ENCODE results near the gene TMEM120B.
"Not testable (repeated sequence)": the region's sequence is repeated elsewhere in the genome, so short reads cannot be mapped to it uniquely, and the experiment has no call there.

Gene TMEM120B

DNA sequence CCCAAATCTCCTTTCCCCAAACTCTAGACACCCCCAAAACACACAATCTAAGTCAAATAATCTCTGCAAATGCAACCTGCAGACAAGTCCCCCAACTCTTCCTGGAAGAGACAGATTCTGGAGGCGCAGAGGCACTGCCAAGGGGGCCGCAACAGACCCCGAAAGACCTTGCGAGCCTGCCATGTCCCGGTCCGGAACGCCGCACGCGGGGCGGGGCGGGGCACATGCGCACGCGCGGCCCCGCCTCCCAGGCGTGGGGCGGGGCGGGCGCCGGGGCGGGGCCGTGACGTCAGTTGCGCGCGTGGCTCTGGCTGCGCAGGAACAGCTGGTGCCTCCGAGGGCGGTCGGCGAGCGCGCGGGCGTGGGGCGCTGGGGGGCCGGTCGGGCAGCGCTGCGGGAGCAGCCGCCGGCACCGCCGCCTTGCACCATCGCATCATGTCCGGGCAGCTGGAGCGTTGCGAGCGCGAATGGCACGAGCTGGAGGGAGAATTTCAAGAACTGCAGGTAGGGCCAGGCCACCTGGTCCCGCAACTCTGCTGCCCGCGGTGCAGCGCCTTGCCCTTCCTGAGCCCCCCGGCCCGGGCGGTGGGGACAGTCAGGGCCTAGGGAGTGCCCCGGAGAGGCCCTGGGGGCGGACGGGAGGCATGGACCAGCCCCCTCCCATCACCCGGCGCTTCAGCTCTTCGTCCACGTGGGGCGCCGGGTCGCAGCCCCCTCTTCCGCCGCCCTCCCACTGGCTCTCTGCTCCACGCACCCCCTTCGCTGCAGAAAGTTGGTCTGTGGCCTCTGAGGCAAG, at the start of gene TMEM120B:
Gene TMEM120B, plus strand, starts transcription at position 292 of the 796 bp plus-strand sequence. Its CDS starts 144 bp downstream, at position 436.
- no peaks in the 10 kb centered on the region for H3K9me3 Mint-ChIP-seq
- H3K4me1 Mint-ChIP-seq, result peaks cover 19% of the 10 kb centered on the region
- peaks cover 2% of the 10 kb centered on the region for H3K36me3 Mint-ChIP-seq
- peak within 1 kb of the TSS; percentile 85 for H3K4me3 Mint-ChIP-seq
- H3K27me3 Mint-ChIP-seq, result no peaks in the 10 kb centered on the region
- peak within 1 kb of the TSS; percentile 92 for H3K27ac Mint-ChIP-seq
- DNase-seq (ENCODE audit: low spot score in 2 of 2), result peak; percentile 83 to 87
- ATAC-seq (ENCODE audit: low read depth), result peak; percentile 91

DNA sequence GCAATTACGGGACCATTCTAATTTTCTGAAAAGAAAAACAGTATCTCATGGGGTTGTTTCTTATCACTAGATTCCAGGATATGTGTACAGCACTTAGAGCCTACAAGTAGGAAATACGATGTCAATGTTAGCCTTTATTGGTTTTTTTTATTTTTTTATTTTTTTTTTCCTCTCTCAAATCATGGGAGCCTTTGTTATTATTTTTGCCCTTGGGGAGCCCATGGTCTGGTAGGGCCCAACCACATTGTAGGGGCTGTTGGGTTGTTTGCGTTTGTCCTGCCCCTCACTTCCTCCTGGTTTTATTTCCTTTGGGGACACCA, 49.0 kb upstream of the TMEM120B start:
- Mint-ChIP-seq H3K9me3 (no peaks in the 10 kb centered on the region), H3K27me3 (no peaks in the 10 kb centered on the region), H3K4me3 (peak overlapping the region; percentile 97), H3K27ac (peak overlapping the region; percentile 98), H3K4me1 (peaks cover 34% of the 10 kb centered on the region), H3K36me3 (peaks cover 6% of the 10 kb centered on the region)
- DNase-seq (ENCODE audit: low spot score in 2 of 2) (no peak), ATAC-seq (ENCODE audit: low read depth) (no peak)

DNA sequence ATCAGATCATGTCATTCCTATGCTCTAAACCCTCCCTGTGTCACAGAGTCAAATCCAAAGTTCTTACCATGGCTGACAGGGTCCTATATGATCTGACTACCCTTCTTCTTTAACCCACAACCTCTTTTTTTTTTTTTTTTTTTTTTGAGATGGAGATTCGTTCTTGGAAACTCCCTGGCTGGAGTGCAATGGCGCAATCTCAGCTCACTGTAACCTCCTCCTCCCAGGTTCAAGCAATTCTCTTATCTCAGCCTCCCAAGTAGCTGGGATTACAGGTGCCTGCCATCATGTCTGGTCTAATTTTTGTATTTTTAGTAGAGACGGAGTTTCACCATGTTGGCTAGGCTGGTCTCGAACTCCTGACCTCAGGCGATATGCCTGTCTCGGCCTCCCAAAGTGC, 45.7 kb upstream of the TMEM120B start:
- not testable (repeated sequence) for H3K27me3 Mint-ChIP-seq, H3K9me3 Mint-ChIP-seq
- H3K27ac Mint-ChIP-seq, result peak overlapping the region; percentile 78

DNA sequence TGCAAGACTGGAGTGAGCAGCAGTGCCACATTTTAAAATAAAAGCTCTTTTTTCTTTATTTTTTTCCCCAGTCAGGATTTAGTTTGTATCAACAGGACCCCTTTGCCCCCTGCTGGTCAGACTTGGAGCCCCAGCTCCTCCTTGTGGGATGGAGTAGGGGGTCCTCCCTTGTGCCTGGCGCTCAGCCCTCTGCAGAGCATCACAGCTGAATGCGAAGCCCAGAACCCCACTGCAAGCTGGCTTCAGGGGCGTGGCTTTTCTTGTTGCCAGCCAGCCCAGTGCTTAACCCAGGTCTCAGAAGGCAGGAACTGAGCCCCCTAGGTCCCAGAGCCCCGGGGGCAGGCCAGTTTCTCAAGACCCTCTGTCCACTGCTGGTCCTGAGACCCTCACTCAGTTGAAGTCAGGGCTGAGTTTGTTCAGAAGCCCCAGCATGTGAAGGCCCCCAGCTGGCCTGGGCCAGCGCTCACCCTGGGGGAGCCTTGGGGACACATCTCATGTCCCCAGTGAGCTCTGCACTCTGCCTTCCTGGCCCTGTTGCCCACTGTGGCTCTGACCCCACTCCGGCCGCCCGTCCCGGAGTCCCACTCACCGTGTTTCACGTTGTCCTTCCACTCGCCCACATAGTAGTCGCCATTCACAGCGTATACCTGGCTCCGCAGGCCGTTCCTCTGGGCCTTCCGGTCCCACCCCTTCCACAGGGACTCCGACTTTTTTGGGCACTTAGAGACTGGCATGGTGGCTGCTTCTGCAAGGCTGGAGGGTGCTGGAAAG, 43.6 kb upstream of the TMEM120B start:
- H3K4me1 Mint-ChIP-seq, result peaks cover 34% of the 10 kb centered on the region
- peak overlapping the region; percentile 28 for H3K27ac Mint-ChIP-seq

More for the DNA sequence above, 45.7 kb upstream of the TMEM120B start:
- DNase-seq (ENCODE audit: low spot score in 2 of 2); H3K4me3 Mint-ChIP-seq; H3K36me3 Mint-ChIP-seq; ATAC-seq (ENCODE audit: low read depth): not testable (repeated sequence)
- peaks cover 25% of the 10 kb centered on the region for H3K4me1 Mint-ChIP-seq

DNA sequence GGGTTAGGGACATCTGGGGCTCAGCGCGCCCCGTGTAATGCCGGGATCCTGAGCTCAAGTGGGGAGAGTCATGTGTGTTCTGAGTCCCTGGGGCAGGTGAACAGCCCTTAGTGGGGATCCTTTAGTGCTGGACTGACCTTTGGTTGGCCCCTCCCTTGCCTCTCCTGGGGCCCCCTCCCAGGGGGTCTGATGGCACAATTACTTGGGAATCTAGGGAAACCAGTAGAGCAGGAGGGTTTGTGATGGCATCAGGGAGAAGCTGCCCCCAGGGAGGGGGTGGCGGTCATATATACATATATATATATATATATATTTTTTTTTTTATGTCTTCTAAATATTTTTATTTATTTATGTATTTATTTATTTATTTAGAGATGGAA, 43.0 kb upstream of the TMEM120B start, which contains the start of gene MORN3:
Gene MORN3, minus strand, starts transcription at position 134 of the 380 bp plus-strand sequence. CDS start 171 bp downstream, outside the sequence.
- ATAC-seq (ENCODE audit: low read depth), result no peak
- peaks cover 30% of the 10 kb centered on the region for H3K4me1 Mint-ChIP-seq
- no peaks in the 10 kb centered on the region for H3K9me3 Mint-ChIP-seq
- peaks cover 6% of the 10 kb centered on the region for H3K36me3 Mint-ChIP-seq
- H3K27ac Mint-ChIP-seq, result peak within 1 kb of the TSS; percentile 28
- no peak for DNase-seq (ENCODE audit: low spot score in 2 of 2)
- H3K4me3 Mint-ChIP-seq, result no peak within 1 kb of the TSS
- H3K27me3 Mint-ChIP-seq, result no peaks in the 10 kb centered on the region

More for the DNA sequence above, 43.6 kb upstream of the TMEM120B start:
- ATAC-seq (ENCODE audit: low read depth), result no peak
- peak; percentile 38 to 58 for DNase-seq (ENCODE audit: low spot score in 2 of 2)
- Mint-ChIP-seq H3K27me3 (no peaks in the 10 kb centered on the region), H3K4me3 (no peak overlapping the region), H3K9me3 (no peaks in the 10 kb centered on the region), H3K36me3 (peaks cover 6% of the 10 kb centered on the region)

DNA sequence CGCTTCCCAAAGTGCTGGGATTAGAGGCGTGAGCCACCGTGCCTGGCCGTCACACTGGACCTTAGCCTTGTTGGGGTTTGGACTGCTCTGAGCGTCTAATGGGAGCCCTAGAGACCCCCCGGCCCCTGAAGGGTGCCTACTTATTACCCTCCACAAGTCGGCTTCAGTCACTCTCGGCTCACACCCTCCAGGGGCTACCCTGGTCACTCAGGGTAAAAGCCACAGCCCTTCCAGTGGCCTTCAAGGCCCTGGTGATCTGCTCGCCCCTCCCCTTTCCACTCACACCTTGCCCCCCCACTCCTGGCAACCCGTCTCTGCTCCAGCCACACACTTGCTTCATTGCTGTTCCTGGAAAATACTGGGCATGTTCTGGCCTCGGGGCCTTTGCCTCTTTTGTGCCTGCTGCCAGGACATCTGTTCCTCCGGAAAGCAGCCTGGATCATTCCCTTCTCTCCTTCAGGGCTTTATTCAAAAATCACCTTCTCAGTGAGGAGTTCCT, 39.5 kb upstream of the TMEM120B start:
- H3K27ac Mint-ChIP-seq, result peak overlapping the region; percentile 99
- H3K4me1 Mint-ChIP-seq, result peaks cover 17% of the 10 kb centered on the region
- DNase-seq (ENCODE audit: low spot score in 2 of 2) (peak; percentile 9 to 32), ATAC-seq (ENCODE audit: low read depth) (no peak)
- no peaks in the 10 kb centered on the region for H3K9me3 Mint-ChIP-seq
- H3K27me3 Mint-ChIP-seq, result no peaks in the 10 kb centered on the region
- H3K36me3 Mint-ChIP-seq, result no peaks in the 10 kb centered on the region
- H3K4me3 Mint-ChIP-seq, result peak overlapping the region; percentile 86

DNA sequence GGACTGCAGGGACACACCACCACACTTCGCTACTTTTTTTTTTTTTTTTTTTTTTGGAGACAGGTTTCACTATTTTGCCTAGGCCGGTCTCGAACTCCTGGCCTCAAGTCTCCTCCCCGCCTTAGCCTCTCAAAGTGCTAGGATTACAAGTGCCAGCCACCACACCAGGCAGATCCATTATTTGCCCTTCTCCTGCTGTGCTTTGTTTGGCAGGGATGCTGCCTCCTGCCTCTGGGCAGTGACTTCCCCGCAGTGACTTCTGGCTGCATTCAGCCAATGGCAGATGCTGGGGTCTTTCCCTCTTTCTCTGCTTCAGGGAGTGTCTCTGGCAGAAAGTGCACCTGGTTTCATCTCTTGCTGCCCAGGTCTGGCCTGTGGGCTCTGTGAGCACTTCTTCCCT, 36.4 kb upstream of the TMEM120B start:
- no peaks in the 10 kb centered on the region for H3K36me3 Mint-ChIP-seq
- H3K9me3 Mint-ChIP-seq, result no peaks in the 10 kb centered on the region
- peaks cover 17% of the 10 kb centered on the region for H3K4me1 Mint-ChIP-seq
- H3K27me3 Mint-ChIP-seq, result no peaks in the 10 kb centered on the region
- no peak overlapping the region for H3K27ac Mint-ChIP-seq
- DNase-seq (ENCODE audit: low spot score in 2 of 2) (no peak), ATAC-seq (ENCODE audit: low read depth) (no peak)
- no peak overlapping the region for H3K4me3 Mint-ChIP-seq

DNA sequence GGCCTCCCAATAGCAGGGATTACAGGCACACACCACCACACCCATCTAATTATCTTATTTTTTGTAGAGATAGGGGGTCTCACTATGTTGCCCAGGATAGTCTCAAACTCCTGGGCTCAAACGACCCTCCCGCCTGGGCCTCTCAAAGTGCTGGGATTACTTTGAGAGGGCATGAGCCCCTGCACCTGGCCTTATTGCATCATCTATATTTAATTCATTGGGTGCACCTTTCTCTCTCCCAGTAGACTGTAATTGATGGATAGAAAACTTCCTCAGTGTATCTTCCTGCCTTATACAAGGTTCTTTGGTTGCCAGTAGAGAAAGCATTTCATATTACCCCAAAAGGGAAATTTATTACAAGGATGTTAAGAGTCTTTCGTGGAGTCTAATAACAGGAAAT, 34.2 kb upstream of the TMEM120B start:
- H3K9me3 Mint-ChIP-seq, result no peaks in the 10 kb centered on the region
- no peak overlapping the region for H3K4me3 Mint-ChIP-seq
- H3K27ac Mint-ChIP-seq, result peak overlapping the region; percentile 16
- no peak for ATAC-seq (ENCODE audit: low read depth)
- peaks cover 7% of the 10 kb centered on the region for H3K4me1 Mint-ChIP-seq
- no peak for DNase-seq (ENCODE audit: low spot score in 2 of 2)
- H3K36me3 Mint-ChIP-seq, result no peaks in the 10 kb centered on the region
- H3K27me3 Mint-ChIP-seq, result no peaks in the 10 kb centered on the region

DNA sequence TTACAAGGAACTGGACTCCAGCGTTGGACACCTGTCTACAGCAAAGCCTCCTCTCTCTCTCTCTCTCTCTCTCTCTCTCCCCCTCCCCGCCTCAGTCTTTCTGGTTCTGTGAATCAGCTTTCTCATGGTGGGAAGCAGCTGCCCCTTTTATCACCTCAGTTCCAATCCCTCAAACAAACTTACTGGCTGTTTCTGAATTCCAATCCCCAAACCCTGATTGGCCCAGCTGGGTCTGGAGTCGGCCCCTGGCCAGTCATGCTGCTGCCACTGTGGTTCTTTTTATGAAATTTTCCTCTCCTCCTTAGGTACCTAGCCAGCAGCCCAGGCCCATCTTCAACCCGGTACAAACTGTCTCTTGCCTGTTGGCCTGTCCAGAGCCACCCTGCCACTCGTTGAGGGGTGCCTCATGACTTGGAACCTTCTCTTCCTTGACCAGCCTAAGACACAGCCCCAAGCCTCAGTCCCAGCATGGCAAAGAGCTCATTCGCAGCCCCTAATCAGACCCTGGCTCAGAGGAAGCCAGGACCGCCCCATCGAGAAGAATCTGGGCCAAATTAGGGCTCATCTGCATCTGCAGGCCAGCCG, 33.7 kb upstream of the TMEM120B start:
- Mint-ChIP-seq H3K4me3 (no peak overlapping the region), H3K4me1 (peaks cover 4% of the 10 kb centered on the region), H3K36me3 (no peaks in the 10 kb centered on the region), H3K27ac (peak overlapping the region; percentile 16), H3K9me3 (no peaks in the 10 kb centered on the region), H3K27me3 (no peaks in the 10 kb centered on the region)
- no peak for DNase-seq (ENCODE audit: low spot score in 2 of 2)
- ATAC-seq (ENCODE audit: low read depth), result no peak

DNA sequence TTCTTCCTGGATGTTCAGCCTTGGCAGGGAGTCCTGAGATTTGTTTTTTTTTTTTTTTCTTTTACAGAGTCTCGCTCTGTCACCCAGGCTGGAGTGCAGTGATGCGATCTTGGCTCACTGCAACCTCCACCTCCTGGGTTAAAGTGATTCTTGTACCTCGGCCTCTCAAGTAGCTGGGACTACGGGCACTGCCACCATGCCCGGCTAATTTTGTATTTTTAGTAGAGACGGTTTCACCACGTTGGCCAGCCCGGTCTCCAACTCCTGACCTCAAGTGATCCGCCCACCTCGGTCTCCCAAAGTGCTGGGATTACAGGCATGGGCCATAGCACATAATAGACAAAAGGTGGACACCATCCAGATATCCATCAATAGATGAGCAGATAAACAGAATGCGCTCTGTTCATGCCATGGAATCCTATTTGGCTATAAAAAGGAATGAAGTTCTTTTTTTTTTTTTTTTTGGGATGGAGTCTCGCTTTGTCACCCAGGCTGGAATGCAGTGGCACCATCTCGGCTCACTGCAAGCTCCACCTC, 32.8 kb upstream of the TMEM120B start:
- not testable (repeated sequence) for DNase-seq (ENCODE audit: low spot score in 2 of 2); H3K4me1 Mint-ChIP-seq; H3K9me3 Mint-ChIP-seq; ATAC-seq (ENCODE audit: low read depth); H3K27me3 Mint-ChIP-seq; H3K4me3 Mint-ChIP-seq; H3K27ac Mint-ChIP-seq; H3K36me3 Mint-ChIP-seq

DNA sequence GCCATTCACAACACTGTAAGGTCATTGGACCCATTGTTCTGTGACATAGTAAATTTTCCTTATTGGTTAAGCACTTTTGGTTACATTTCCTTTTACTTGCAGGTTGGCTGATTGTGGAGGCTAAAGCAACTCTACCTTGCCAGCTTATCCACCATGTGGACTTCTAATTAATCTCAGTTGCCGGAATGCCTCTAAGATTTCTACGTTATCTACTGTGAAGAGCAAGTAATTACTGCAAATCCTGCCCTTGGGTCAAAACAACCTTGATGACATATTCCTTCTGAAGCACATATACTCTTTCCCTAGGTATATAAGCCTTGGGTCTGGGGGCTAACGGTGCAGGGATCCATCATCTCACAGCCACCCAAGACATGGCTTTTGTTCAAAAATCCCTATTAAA, 23.6 kb upstream of the TMEM120B start:
- no peaks in the 10 kb centered on the region for H3K27me3 Mint-ChIP-seq
- peaks cover 5% of the 10 kb centered on the region for H3K4me1 Mint-ChIP-seq
- no peaks in the 10 kb centered on the region for H3K36me3 Mint-ChIP-seq
- DNase-seq (ENCODE audit: low spot score in 2 of 2), result no peak
- no peak for ATAC-seq (ENCODE audit: low read depth)
- H3K4me3 Mint-ChIP-seq, result no peak overlapping the region
- H3K9me3 Mint-ChIP-seq, result no peaks in the 10 kb centered on the region
- no peak overlapping the region for H3K27ac Mint-ChIP-seq

DNA sequence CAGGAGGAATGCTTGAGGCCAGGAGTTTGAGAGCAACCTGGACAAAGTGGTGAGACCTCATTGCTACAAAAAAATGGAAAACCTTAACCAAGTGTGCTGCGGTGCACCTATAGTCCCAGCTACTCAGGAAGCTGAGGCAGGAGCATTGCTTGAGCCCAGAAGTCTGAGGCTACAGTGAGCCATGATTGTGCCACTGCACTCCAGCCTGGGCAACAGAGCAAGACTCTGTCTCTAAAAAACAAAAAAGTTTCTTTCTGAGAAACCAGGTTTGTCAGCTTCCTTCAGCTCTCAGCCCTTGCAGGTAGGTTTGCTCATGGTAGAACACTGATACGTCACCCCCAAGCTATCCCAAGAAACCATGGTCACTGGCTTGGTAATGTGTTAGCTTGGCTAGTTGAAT, 23.1 kb upstream of the TMEM120B start:
- no peak overlapping the region for H3K4me3 Mint-ChIP-seq
- H3K9me3 Mint-ChIP-seq, result no peaks in the 10 kb centered on the region
- ATAC-seq (ENCODE audit: low read depth) (no peak), DNase-seq (ENCODE audit: low spot score in 2 of 2) (no peak)
- no peaks in the 10 kb centered on the region for H3K36me3 Mint-ChIP-seq
- no peaks in the 10 kb centered on the region for H3K27me3 Mint-ChIP-seq
- H3K27ac Mint-ChIP-seq, result no peak overlapping the region
- H3K4me1 Mint-ChIP-seq, result peaks cover 5% of the 10 kb centered on the region

DNA sequence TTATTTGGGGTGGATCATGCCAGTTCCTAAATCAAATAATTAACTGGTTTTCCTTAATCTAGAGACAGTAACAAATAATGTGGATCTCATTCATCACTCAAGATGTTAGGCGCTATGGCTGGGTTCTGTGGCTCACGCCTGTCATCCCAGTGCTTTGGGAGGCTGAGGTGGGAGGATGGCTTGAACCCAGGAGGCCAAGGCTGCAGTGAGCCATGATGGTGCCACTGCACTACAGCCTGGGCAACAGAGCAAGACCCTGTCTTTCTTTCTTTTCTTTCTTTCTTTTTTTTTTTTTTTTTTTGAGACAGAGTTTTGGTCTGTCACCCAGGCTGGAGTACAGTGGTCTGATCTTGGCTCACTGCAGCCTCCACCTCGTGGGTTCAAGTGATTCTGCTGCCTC, 19.8 kb upstream of the TMEM120B start:
- not testable (repeated sequence) for H3K4me3 Mint-ChIP-seq, H3K36me3 Mint-ChIP-seq

More for the DNA sequence above, 19.8 kb upstream of the TMEM120B start:
- not testable (repeated sequence) for H3K27me3 Mint-ChIP-seq; H3K9me3 Mint-ChIP-seq; ATAC-seq (ENCODE audit: low read depth); H3K27ac Mint-ChIP-seq; H3K4me1 Mint-ChIP-seq; DNase-seq (ENCODE audit: low spot score in 2 of 2)

Measured in memory B cell (primary cell).